Measurements from ENCODE around the gene TEX52.

- TF ChIP-seq POLR2A (IDR thresholded peaks at IDR 0.05): no peak
- TF ChIP-seq, protein P1, sequence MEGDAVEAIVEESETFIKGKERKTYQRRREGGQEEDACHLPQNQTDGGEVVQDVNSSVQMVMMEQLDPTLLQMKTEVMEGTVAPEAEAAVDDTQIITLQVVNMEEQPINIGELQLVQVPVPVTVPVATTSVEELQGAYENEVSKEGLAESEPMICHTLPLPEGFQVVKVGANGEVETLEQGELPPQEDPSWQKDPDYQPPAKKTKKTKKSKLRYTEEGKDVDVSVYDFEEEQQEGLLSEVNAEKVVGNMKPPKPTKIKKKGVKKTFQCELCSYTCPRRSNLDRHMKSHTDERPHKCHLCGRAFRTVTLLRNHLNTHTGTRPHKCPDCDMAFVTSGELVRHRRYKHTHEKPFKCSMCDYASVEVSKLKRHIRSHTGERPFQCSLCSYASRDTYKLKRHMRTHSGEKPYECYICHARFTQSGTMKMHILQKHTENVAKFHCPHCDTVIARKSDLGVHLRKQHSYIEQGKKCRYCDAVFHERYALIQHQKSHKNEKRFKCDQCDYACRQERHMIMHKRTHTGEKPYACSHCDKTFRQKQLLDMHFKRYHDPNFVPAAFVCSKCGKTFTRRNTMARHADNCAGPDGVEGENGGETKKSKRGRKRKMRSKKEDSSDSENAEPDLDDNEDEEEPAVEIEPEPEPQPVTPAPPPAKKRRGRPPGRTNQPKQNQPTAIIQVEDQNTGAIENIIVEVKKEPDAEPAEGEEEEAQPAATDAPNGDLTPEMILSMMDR (IDR thresholded peaks at IDR 0.05): no peak
Observed at GRCh38 chr12:2801044-2801783, 55.6 kb downstream of the TEX52 start.
